HG03039 (cell line): ENCODE results near the gene ZBTB7A.
"Not testable (repeated sequence)": the region's sequence is repeated elsewhere in the genome, so short reads cannot be mapped to it uniquely, and the experiment has no call there.

Source experiments
- ATAC-seq: cut with Tn5 transposase; IDR thresholded peaks from one replicate; pipeline ENCODE4 v1.9.1; 2021; ENCODE audit warnings: mild to moderate bottlenecking, moderate library complexity; ENCODE audit not compliant: unreplicated experiment

Gene ZBTB7A

GRCh38 chr19:3998667-3999412 is 67.9 kb downstream of the ZBTB7A start:
- ATAC-seq, result not testable (repeated sequence)

- no peak for ATAC-seq
Observed at GRCh38 chr19:3995607-3996006, 71.1 kb downstream of the ZBTB7A start.
